Mucosa of rectum (tissue), 2 donors: ENCODE data around the gene TTC9.

Experiments used
- H3K27ac ChIP-seq, 2 donors: one replicate each; pipeline ENCODE4 v1.7.0; 2013; ENCODE audit warnings: inconsistent platforms in 2 of 2, low read depth in 2 of 2, low read length in 2 of 2
- H3K27me3 ChIP-seq, 2 donors: one replicate each; pipeline ENCODE4 v1.7.0; 2013; ENCODE audit warnings: low read length in 2 of 2; ENCODE audit not compliant: control insufficient read depth in 2 of 2, insufficient read depth in 2 of 2
- H3K36me3 ChIP-seq, 2 donors: one replicate each; pipeline ENCODE4 v1.7.0; 2013; ENCODE audit warnings: low read length in 2 of 2; ENCODE audit not compliant: control insufficient read depth in 2 of 2, insufficient read depth in 2 of 2
- H3K4me1 ChIP-seq, 2 donors: one replicate each; pipeline ENCODE4 v1.7.0; 2013; ENCODE audit warnings: low read length in 2 of 2, mild to moderate bottlenecking in 1 of 2; ENCODE audit not compliant: control insufficient read depth in 2 of 2, insufficient read depth in 2 of 2
- H3K4me3 ChIP-seq, 2 donors: one replicate each; pipeline ENCODE4 v1.7.0; 2013; ENCODE audit warnings: low read length in 2 of 2
- H3K9ac ChIP-seq, 2 donors: one replicate each; pipeline ENCODE4 v1.7.0; 2013; ENCODE audit warnings: low read length in 2 of 2, low read depth in 1 of 2, mild to moderate bottlenecking in 1 of 2
- H3K9me3 ChIP-seq, 2 donors: one replicate each; pipeline ENCODE4 v1.7.0; 2013; ENCODE audit warnings: low read length in 2 of 2; ENCODE audit not compliant: control insufficient read depth in 2 of 2
- donor health status: healthy.
- donor health status: Normal muscosa, but diverticular disease.

The TTC9 gene

GRCh38 chr14:70616646-70617045 lies 25.1 kb upstream of the TTC9 start:
- H3K36me3 ChIP-seq = no peaks in the 10 kb centered on the region
- no peaks in the 10 kb centered on the region for H3K27me3 ChIP-seq
- H3K27ac ChIP-seq = no peak overlapping the region
- H3K4me3 ChIP-seq = no peak overlapping the region
- H3K9me3 ChIP-seq = no peaks in the 10 kb centered on the region
- no peak overlapping the region for H3K9ac ChIP-seq
- H3K4me1 ChIP-seq = no peaks in the 10 kb centered on the region

DNA sequence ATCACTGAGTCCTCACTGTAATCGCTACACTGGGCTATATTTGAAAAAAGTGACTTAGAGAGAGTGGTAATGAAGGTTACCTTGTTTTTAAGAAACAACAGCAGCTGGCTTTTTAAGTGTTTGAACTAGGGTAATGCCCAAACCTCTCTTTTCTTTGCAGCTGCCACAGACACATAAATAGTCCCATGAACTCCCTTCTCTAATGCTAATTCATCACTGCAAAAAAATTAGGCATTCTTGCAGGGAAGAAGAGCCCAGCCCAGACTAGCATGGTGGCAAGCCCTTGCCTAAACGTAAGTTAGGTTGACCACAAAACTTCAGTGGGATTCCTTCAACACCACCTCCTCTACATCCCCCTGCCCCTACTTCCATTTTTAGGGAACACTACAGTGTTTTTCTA lies 23.4 kb upstream of the TTC9 start:
- Histone ChIP-seq H3K27ac (no peak overlapping the region), H3K36me3 (no peaks in the 10 kb centered on the region), H3K9ac (no peak overlapping the region), H3K4me3 (no peak overlapping the region), H3K4me1 (no peaks in the 10 kb centered on the region), H3K27me3 (no peaks in the 10 kb centered on the region), H3K9me3 (peaks cover 0 to 3% of the 10 kb centered on the region in 2 donors)

DNA sequence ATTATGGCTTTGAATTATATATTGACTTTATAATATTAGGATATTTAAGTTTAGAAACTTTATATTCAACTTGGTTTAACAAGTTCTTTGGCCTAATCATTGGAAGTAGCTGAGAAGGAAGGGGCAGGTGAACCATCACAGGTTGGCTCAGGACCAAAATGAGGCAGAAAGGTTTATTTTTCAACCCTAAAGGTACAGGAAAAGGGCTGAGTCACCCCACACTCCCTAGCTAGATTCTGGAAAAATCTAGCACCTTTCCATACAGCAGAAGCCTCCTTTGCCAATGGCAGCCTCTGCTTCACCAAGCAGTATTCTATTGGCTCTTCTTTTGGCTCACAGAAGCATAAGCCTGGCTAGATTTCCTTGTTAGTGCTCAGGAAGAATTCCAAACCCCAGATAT lies 22.0 kb upstream of the TTC9 start:
- Histone ChIP-seq H3K27ac (no peak overlapping the region), H3K9ac (no peak overlapping the region), H3K27me3 (no peaks in the 10 kb centered on the region), H3K4me1 (no peaks in the 10 kb centered on the region), H3K9me3 (peaks cover 0 to 4% of the 10 kb centered on the region in 2 donors), H3K36me3 (no peaks in the 10 kb centered on the region), H3K4me3 (no peak overlapping the region)

- H3K36me3 ChIP-seq = no peaks in the 10 kb centered on the region
- H3K27ac ChIP-seq = no peak overlapping the region
- no peaks in the 10 kb centered on the region for H3K27me3 ChIP-seq
- no peak overlapping the region for H3K4me3 ChIP-seq
- no peak overlapping the region for H3K9ac ChIP-seq
- peaks cover 0 to 4% of the 10 kb centered on the region in 2 donors for H3K9me3 ChIP-seq
- H3K4me1 ChIP-seq = no peaks in the 10 kb centered on the region
These were observed 19.5 kb upstream of the TTC9 start for GRCh38 chr14:70622111-70622712.

- Histone ChIP-seq H3K36me3 (no peaks in the 10 kb centered on the region), H3K27me3 (no peaks in the 10 kb centered on the region), H3K4me3 (no peak overlapping the region), H3K27ac (no peak overlapping the region), H3K4me1 (no peaks in the 10 kb centered on the region), H3K9me3 (peaks cover 0 to 4% of the 10 kb centered on the region in 2 donors), H3K9ac (no peak overlapping the region)
These were observed 16.7 kb upstream of the TTC9 start for GRCh38 chr14:70624972-70625371.

GRCh38 chr14:70631948-70632347 lies 9.8 kb upstream of the TTC9 start:
- Histone ChIP-seq H3K27me3 (no peaks in the 10 kb centered on the region), H3K27ac (no peak overlapping the region), H3K9me3 (peaks cover 0 to 2% of the 10 kb centered on the region in 2 donors), H3K9ac (no peak overlapping the region), H3K4me3 (no peak overlapping the region), H3K4me1 (no peaks in the 10 kb centered on the region), H3K36me3 (no peaks in the 10 kb centered on the region)

GRCh38 chr14:70635971-70636595 lies 5.6 kb upstream of the TTC9 start:
- H3K36me3 ChIP-seq = no peaks in the 10 kb centered on the region
- peaks cover 6 to 9% of the 10 kb centered on the region in 2 donors for H3K27me3 ChIP-seq
- no peak overlapping the region for H3K27ac ChIP-seq
- H3K9me3 ChIP-seq = peaks cover 0 to 2% of the 10 kb centered on the region in 2 donors
- peaks cover 3 to 6% of the 10 kb centered on the region in 2 donors for H3K4me1 ChIP-seq
- no peak overlapping the region for H3K4me3 ChIP-seq
- H3K9ac ChIP-seq = no peak overlapping the region

- peaks cover 7 to 18% of the 10 kb centered on the region in 2 donors for H3K27me3 ChIP-seq
- H3K4me1 ChIP-seq = peaks cover 8 to 11% of the 10 kb centered on the region in 2 donors
- H3K4me3 ChIP-seq = no peak overlapping the region
- no peak overlapping the region for H3K27ac ChIP-seq
- H3K9me3 ChIP-seq = peaks cover 0 to 2% of the 10 kb centered on the region in 2 donors
- H3K36me3 ChIP-seq = no peaks in the 10 kb centered on the region
- no peak overlapping the region for H3K9ac ChIP-seq
These were observed 3.3 kb upstream of the TTC9 start for GRCh38 chr14:70638416-70638815.

DNA sequence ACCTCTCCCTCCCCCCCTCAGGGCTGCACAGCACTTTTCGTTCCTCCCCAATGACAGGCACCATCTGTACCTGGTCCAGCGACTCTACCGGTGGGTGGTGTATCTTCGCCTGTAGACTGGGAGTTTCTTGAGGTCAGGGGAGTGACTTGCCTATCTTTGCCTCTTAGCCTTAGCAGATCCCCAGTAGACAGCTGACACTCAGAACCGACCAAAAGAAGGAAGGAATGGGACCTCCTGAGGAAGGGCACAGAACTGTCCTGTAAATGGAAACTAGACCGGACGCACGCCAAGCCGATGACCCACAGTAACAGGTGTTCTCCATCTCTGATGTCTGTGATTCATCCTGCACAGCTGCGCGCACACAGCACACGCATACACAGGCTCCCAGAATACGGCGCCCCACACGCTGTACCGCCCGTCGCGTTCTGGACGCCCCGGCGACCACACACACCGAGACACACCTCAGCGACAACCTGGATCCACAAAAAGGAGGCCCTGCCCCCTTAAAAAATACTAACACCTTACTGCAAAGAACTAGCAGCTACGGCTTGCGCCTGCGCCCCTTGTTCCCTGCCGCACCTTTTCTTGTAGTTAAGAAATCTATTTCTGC lies 673 bp upstream of the TTC9 start:
- Histone ChIP-seq H3K27me3 (peaks cover 7 to 21% of the 10 kb centered on the region in 2 donors), H3K9ac (peak overlapping the region; percentile 20 to 32), H3K4me3 (peak overlapping the region; percentile 70 to 78), H3K9me3 (no peaks in the 10 kb centered on the region), H3K27ac (peak overlapping the region in 1 of 2 donors; percentile 24), H3K36me3 (no peaks in the 10 kb centered on the region), H3K4me1 (peaks cover 8 to 11% of the 10 kb centered on the region in 2 donors)
